H1 (cell line): Measurements from ENCODE around the gene EXTL2. TPM values are rescaled to one million over a fixed set of nuclear protein-coding genes. Genes with fewer than 3 reads are reported as not detected.

Experiments
- CTCF ChIA-PET: fragments of 300-600 bp; sonication (Branson Sonifier 250); formaldehyde crosslinking; loops from one replicate; lab custom pipeline; 2021; ENCODE audit not compliant: partially characterized antibody; lab: Charles Lee
- POLR2A ChIA-PET: fragments of 300-600 bp; sonication (Branson Sonifier 250); formaldehyde crosslinking; loops from one replicate; lab custom pipeline; 2021; ENCODE audit warnings: inconsistent platforms; ENCODE audit not compliant: partially characterized antibody; lab: Charles Lee
- DNase-seq, 2 experiments: peaks; one replicate each; pipeline versions ENCODE4 v3.0.0 to v3.0.0-alpha.2; 2010 to 2022; ENCODE audit warnings: low spot score in 2 of 2, low read depth in 1 of 2, mixed read lengths in 1 of 2
- FAIRE-seq: peaks from 2 replicates; lab custom pipeline; 2011; peaks lifted over from hg19 to GRCh38; lab: Jason Lieb, UNC
- H2AFZ ChIP-seq: 2 replicates; pipeline ENCODE4 v1.8.1; 2012; ENCODE audit warnings: low read length, inconsistent platforms
- H2AK5ac ChIP-seq: 2 replicates; pipeline ENCODE4 v1.6.1; 2013; ENCODE audit warnings: low read depth, low read length
- H2BK120ac ChIP-seq: replicated peaks from 2 replicates; pipeline ENCODE3; 2013; ENCODE audit warnings: low read depth, low read length, inconsistent platforms
- H2BK12ac ChIP-seq: 2 replicates; pipeline ENCODE4 v1.6.1; 2013; ENCODE audit warnings: low read depth, low read length
- H2BK15ac ChIP-seq: 2 replicates; pipeline ENCODE4 v1.6.1; 2013; ENCODE audit warnings: low read length
- H2BK20ac ChIP-seq: 2 replicates; pipeline ENCODE4 v1.6.1; 2013; ENCODE audit warnings: low read length
- H2BK5ac ChIP-seq: 2 replicates; pipeline ENCODE4 v1.6.1; 2013; ENCODE audit warnings: low read depth, low read length
- H3K14ac ChIP-seq: 2 replicates; pipeline ENCODE4 v1.6.1; 2013; ENCODE audit warnings: inconsistent platforms; ENCODE audit not compliant: insufficient read length
- H3K18ac ChIP-seq: 2 replicates; pipeline ENCODE4 v1.6.1; 2013; ENCODE audit warnings: low read length; ENCODE audit errors: extremely low read depth
- H3K23ac ChIP-seq: 2 replicates; pipeline ENCODE4 v1.6.1; 2013; ENCODE audit warnings: inconsistent platforms; ENCODE audit not compliant: insufficient read length
- H3K23me2 ChIP-seq: 2 replicates; pipeline ENCODE4 v1.6.1; 2013; ENCODE audit warnings: low read depth, low read length
- H3K27ac ChIP-seq: 2 replicates; pipeline ENCODE4 v1.6.1; 2011; ENCODE audit warnings: low read depth, low read length, inconsistent platforms
- H3K27me3 ChIP-seq, 4 experiments: replicated peaks in 1 of 4; 1 replicate in 1 of 4; 2 replicates in 3 of 4; pipeline versions ENCODE4 v1.6.1 to v1.8.1; 2011 to 2013; ENCODE audit warnings: low read length in 3 of 4, mild to moderate bottlenecking in 3 of 4, inconsistent platforms in 2 of 4, mixed read lengths in 2 of 4, moderate library complexity in 1 of 4; ENCODE audit not compliant: control insufficient read depth in 3 of 4, insufficient read depth in 3 of 4; ENCODE audit errors: extremely low read depth in 1 of 4
- H3K36me3 ChIP-seq, 4 experiments: 2 replicates each; pipeline versions ENCODE4 v1.6.1 to v1.8.1; 2011 to 2013; ENCODE audit warnings: mild to moderate bottlenecking in 4 of 4, low read length in 3 of 4, moderate library complexity in 2 of 4, control low read depth in 1 of 4, inconsistent platforms in 1 of 4; ENCODE audit not compliant: insufficient read depth in 4 of 4, control insufficient read depth in 2 of 4
- H3K4ac ChIP-seq: replicated peaks from 2 replicates; pipeline ENCODE3; 2013; ENCODE audit warnings: low read length, low read depth, mixed read lengths, inconsistent platforms; ENCODE audit not compliant: insufficient read length
- H3K4me1 ChIP-seq, 4 experiments: replicated peaks in 1 of 4; 1 replicate in 1 of 4; 2 replicates in 3 of 4; pipeline versions ENCODE4 v1.6.1 to v1.8.1; 2011 to 2013; ENCODE audit warnings: low read length in 3 of 4, inconsistent platforms in 2 of 4, mixed read lengths in 1 of 4; ENCODE audit not compliant: insufficient read depth in 4 of 4, control insufficient read depth in 3 of 4
- H3K4me2 ChIP-seq, 2 experiments: 2 replicates each; pipeline versions ENCODE4 v1.6.1 to v1.8.1; 2011 to 2013; ENCODE audit warnings: low read depth in 2 of 2, low read length in 2 of 2, control low read depth in 1 of 2, inconsistent platforms in 1 of 2, mild to moderate bottlenecking in 1 of 2; ENCODE audit not compliant: insufficient read depth in 1 of 2
- H3K4me3 ChIP-seq, 4 experiments: fragments of 200-600, 300-600 bp in 1 of 4; sonication (generic), shearing (Covaris generic), sonication (Bioruptor Twin) in 1 of 4; 2 replicates each; pipeline versions ENCODE4 v1.5.1 to v1.8.1; 2011 to 2016; ENCODE audit warnings: low read length in 4 of 4, low read depth in 3 of 4, control low read depth in 2 of 4, inconsistent platforms in 2 of 4, mild to moderate bottlenecking in 2 of 4, mixed read lengths in 1 of 4, moderate library complexity in 1 of 4; ENCODE audit not compliant: insufficient read depth in 2 of 4; ENCODE audit errors: extremely low read depth in 1 of 4
- H3K56ac ChIP-seq: replicated peaks from 2 replicates; pipeline ENCODE3; 2013; ENCODE audit warnings: low read depth, mild to moderate bottlenecking, mixed read lengths, low read length, inconsistent platforms; ENCODE audit not compliant: insufficient read length
- H3K79me1 ChIP-seq: 2 replicates; pipeline ENCODE4 v1.6.1; 2013; ENCODE audit warnings: low read depth, low read length, control low read depth
- H3K79me2 ChIP-seq, 2 experiments: 2 replicates each; pipeline versions ENCODE4 v1.6.1 to v1.8.1; 2012 to 2013; ENCODE audit warnings: low read length in 2 of 2, mild to moderate bottlenecking in 2 of 2, inconsistent platforms in 1 of 2; ENCODE audit not compliant: insufficient read depth in 2 of 2, control insufficient read depth in 1 of 2
- H3K9ac ChIP-seq, 4 experiments: replicated peaks in 1 of 4; 1 replicate in 1 of 4; 2 replicates in 3 of 4; pipeline versions ENCODE4 v1.6.1 to v1.8.1; 2011 to 2013; ENCODE audit warnings: low read depth in 3 of 4, low read length in 3 of 4, control low read depth in 2 of 4, mild to moderate bottlenecking in 2 of 4, moderate library complexity in 2 of 4, inconsistent platforms in 1 of 4; ENCODE audit errors: extremely low read depth in 1 of 4
- H3K9me3 ChIP-seq, 2 experiments: 2 replicates each; pipeline versions ENCODE4 v1.6.1 to v1.8.1; 2012 to 2013; ENCODE audit warnings: mild to moderate bottlenecking in 2 of 2, moderate library complexity in 2 of 2, control low read depth in 1 of 2, inconsistent platforms in 1 of 2, low read depth in 1 of 2, low read length in 1 of 2, mixed read lengths in 1 of 2; ENCODE audit not compliant: insufficient read depth in 2 of 2
- H4K20me1 ChIP-seq, 2 experiments: replicated peaks in 1 of 2; 2 replicates each; pipeline versions ENCODE3 to v1.8.1; 2011 to 2013; ENCODE audit warnings: inconsistent platforms in 2 of 2, low read length in 2 of 2, mild to moderate bottlenecking in 1 of 2; ENCODE audit not compliant: insufficient read depth in 2 of 2, control insufficient read depth in 1 of 2
- H4K5ac ChIP-seq: 2 replicates; pipeline ENCODE4 v1.6.1; 2013; ENCODE audit warnings: low read length, low read depth, mixed read lengths, inconsistent platforms; ENCODE audit not compliant: insufficient read length
- H4K8ac ChIP-seq: 2 replicates; pipeline ENCODE4 v1.8.0; 2013; ENCODE audit warnings: mild to moderate bottlenecking, moderate library complexity, low read length, inconsistent platforms; ENCODE audit not compliant: insufficient read depth; ENCODE audit errors: extremely low read depth
- H4K91ac ChIP-seq: replicated peaks from 2 replicates; pipeline ENCODE3; 2013; ENCODE audit warnings: low read length, mixed read lengths, inconsistent platforms; ENCODE audit not compliant: insufficient read length
- CBX8 ChIP-seq: fragments of 300-800, 300-1000 bp; sonication (generic); IDR thresholded peaks from 2 replicates; pipeline ENCODE4 v1.7.1; 2016; ENCODE audit warnings: low read depth, low read length, borderline replicate concordance
- CREB1 ChIP-seq: IDR thresholded peaks from 2 replicates; pipeline ENCODE4 v1.6.1; 2012; ENCODE audit warnings: inconsistent platforms
- CTCF ChIP-seq, 3 experiments: IDR thresholded peaks; 1 replicate in 2 of 3; 2 replicates in 1 of 3; pipeline versions ENCODE4 v1.5.1 to v1.6.1; 2011; ENCODE audit warnings: low read length in 3 of 3, mild to moderate bottlenecking in 3 of 3, inconsistent platforms in 2 of 3, low read depth in 1 of 3, moderate library complexity in 1 of 3; ENCODE audit not compliant: insufficient read depth in 1 of 3; ENCODE audit errors: control extremely low read depth in 1 of 3
- HDAC2 ChIP-seq, 2 experiments: fragments of 300-600 bp in 1 of 2; sonication (generic) in 1 of 2; IDR thresholded peaks; 2 replicates each; pipeline ENCODE4 v1.6.1; 2011 to 2012; ENCODE audit warnings: low read depth in 2 of 2, low read length in 2 of 2, mild to moderate bottlenecking in 2 of 2, moderate library complexity in 2 of 2, borderline replicate concordance in 1 of 2, inconsistent platforms in 1 of 2
- JUN ChIP-seq: IDR thresholded peaks from 2 replicates; pipeline ENCODE4 v1.6.1; 2011; ENCODE audit warnings: low read depth, mild to moderate bottlenecking, improper control_type of control experiment, low read length
- SIRT6 ChIP-seq: IDR thresholded peaks from one replicate; pipeline ENCODE4 v1.7.1; 2012; ENCODE audit warnings: low read length, inconsistent platforms
- SP1 ChIP-seq: IDR thresholded peaks from 2 replicates; pipeline ENCODE4 v1.6.1; 2011; ENCODE audit warnings: low read depth, low read length
- SP4 ChIP-seq: IDR thresholded peaks from 2 replicates; pipeline ENCODE4 v1.6.1; 2012; ENCODE audit warnings: low read length, inconsistent platforms
- SRF ChIP-seq: IDR thresholded peaks from 2 replicates; pipeline ENCODE4 v1.6.1; 2011; ENCODE audit warnings: mild to moderate bottlenecking, low read depth, low read length, moderate library complexity
- ZNF274 ChIP-seq: IDR thresholded peaks from 2 replicates; pipeline ENCODE4 v1.7.0; 2012; ENCODE audit warnings: low read length, borderline replicate concordance; ENCODE audit errors: extremely low read depth
- polyA plus RNA-seq, 7 experiments: library from polyadenylated mRNA; depleted of rRNA in 3 of 7; stranded (reverse) in 5 of 7; unstranded in 2 of 7; fragments of >200 nt in 5 of 7; fragments of 200-250 nt in 2 of 7; gene quantifications; 1 replicate in 5 of 7; 2 replicates in 1 of 7; 4 replicates in 1 of 7; pipeline versions ENCODE4 v1.2.1 to v1.2.3, GENCODE V29; 2011 to 2013; ENCODE audit warnings: missing spikeins in 2 of 7, mixed read lengths in 2 of 7
- total RNA-seq: library from RNA; stranded (reverse); fragmentation: NEBNext Ultra II Directional; extraction: Animal tissue kit (Norgen Biotek cat#: 25700); gene quantifications from 2 replicates; pipeline ENCODE4 v1.2.1, GENCODE V29; 2021
- TF ChIP-seq, protein P1 (sequence below): IDR thresholded peaks from 2 replicates; pipeline ENCODE4 v1.6.1; 2011; ENCODE audit warnings: low read depth, mild to moderate bottlenecking, low read length; ENCODE audit not compliant: insufficient read depth
- TF ChIP-seq, protein P2 (sequence below): IDR thresholded peaks from 2 replicates; pipeline ENCODE4 v1.6.1; 2012; ENCODE audit warnings: inconsistent platforms

EXTL2 gene
- total and polyA plus RNA-seq, 2 of the 8 experiments (the other 6 are each of a cell fraction or from before 2014, with no cell fraction given), result 27.1 to 54.7 TPM

GRCh38 chr1:100924212-100924611 lies 29.6 kb upstream of the EXTL2 start:
- H3K18ac ChIP-seq, result no peak overlapping the region
- no peak overlapping the region for H4K91ac ChIP-seq
- POLR2A ChIA-PET, result no interaction called here
- H4K5ac ChIP-seq, result no peak overlapping the region
- H3K4me1 ChIP-seq, result no peaks in the 10 kb centered on the region
- H2BK20ac ChIP-seq, result no peak overlapping the region
- H3K9me3 ChIP-seq, result no peaks in the 10 kb centered on the region
- CTCF ChIA-PET, result interaction anchor here (1.6 to 3.5 kb wide), 3 partner anchors 314 to 366 kb away, joined by 6 to 14 read pairs (median 8); no protein-coding TSS in a partner anchor
- no peak overlapping the region for H3K9ac ChIP-seq
- no peak overlapping the region for H3K23ac ChIP-seq
- H3K4me3 ChIP-seq, result no peak overlapping the region
- H3K14ac ChIP-seq, result no peak overlapping the region
- no peaks in the 10 kb centered on the region; the same call in 1 of the 2 replicates for H3K79me1 ChIP-seq
- H2AK5ac ChIP-seq, result no peak overlapping the region
- DNase-seq, result no peak
- H3K4me2 ChIP-seq, result no peak overlapping the region
- H2BK120ac ChIP-seq, result no peak overlapping the region
- H3K36me3 ChIP-seq, result peaks cover 2 to 22% (median 5%) of the 10 kb centered on the region in 4 experiments; a peak in 3 of 8 replicates
- no peak overlapping the region for H3K4ac ChIP-seq
- no peak overlapping the region for H2BK5ac ChIP-seq
- H3K79me2 ChIP-seq, result no peaks in the 10 kb centered on the region
- no peaks in the 10 kb centered on the region for H3K23me2 ChIP-seq
- no peak overlapping the region for H3K27ac ChIP-seq
- H2BK12ac ChIP-seq, result no peak overlapping the region
- no peak for FAIRE-seq
- H3K56ac ChIP-seq, result no peak overlapping the region
- H2BK15ac ChIP-seq, result no peak overlapping the region
- H3K27me3 ChIP-seq, result no peaks in the 10 kb centered on the region
- no peak overlapping the region for H2AFZ ChIP-seq
- H4K8ac ChIP-seq, result no peak overlapping the region
- H4K20me1 ChIP-seq, result no peaks in the 10 kb centered on the region
- no peak for TF ChIP-seq CREB1
- TF ChIP-seq, protein P1, sequence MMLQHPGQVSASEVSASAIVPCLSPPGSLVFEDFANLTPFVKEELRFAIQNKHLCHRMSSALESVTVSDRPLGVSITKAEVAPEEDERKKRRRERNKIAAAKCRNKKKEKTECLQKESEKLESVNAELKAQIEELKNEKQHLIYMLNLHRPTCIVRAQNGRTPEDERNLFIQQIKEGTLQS, result no peak
- no peak for TF ChIP-seq SP4
- no peak for TF ChIP-seq JUN
- no peak for TF ChIP-seq ZNF274
- TF ChIP-seq, protein P2, sequence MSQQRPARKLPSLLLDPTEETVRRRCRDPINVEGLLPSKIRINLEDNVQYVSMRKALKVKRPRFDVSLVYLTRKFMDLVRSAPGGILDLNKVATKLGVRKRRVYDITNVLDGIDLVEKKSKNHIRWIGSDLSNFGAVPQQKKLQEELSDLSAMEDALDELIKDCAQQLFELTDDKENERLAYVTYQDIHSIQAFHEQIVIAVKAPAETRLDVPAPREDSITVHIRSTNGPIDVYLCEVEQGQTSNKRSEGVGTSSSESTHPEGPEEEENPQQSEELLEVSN, result no peak
- no peak for TF ChIP-seq CTCF (IDR thresholded peaks at IDR 0.05; ENCODE audit: control extremely low read depth in 1 of 3, insufficient read depth in 1 of 3, low read depth in 1 of 3, low read length in 3 of 3)
- no peak for TF ChIP-seq HDAC2 (IDR thresholded peaks at IDR 0.05; ENCODE audit: borderline replicate concordance in 1 of 2, low read depth in 2 of 2, low read length in 2 of 2)
- no peak for TF ChIP-seq SRF
- TF ChIP-seq CBX8, result no peak
- no peak for TF ChIP-seq SP1
- TF ChIP-seq SIRT6, result no peak
